Trophoblast cell (in vitro differentiated cells and primary cell): ENCODE measurements around the gene DENND2D.

Experiments
- DNase-seq, 2 donors: peaks; one replicate each; pipeline ENCODE4 v3.0.0-alpha.2; 2016
- H2AFZ ChIP-seq: 2 replicates; pipeline ENCODE4 v1.6.1; 2013; ENCODE audit warnings: low read length, moderate library complexity, mild to moderate bottlenecking; ENCODE audit not compliant: insufficient read depth, poor library complexity
- H2AK5ac ChIP-seq: 2 replicates; pipeline ENCODE4 v1.6.1; 2013; ENCODE audit warnings: mild to moderate bottlenecking, low read length
- H2BK120ac ChIP-seq: 2 replicates; pipeline ENCODE4 v1.6.1; 2013; ENCODE audit warnings: low read length, mild to moderate bottlenecking, moderate library complexity; ENCODE audit not compliant: insufficient read depth, poor library complexity
- H2BK12ac ChIP-seq: 2 replicates; pipeline ENCODE4 v1.6.1; 2013; ENCODE audit warnings: mild to moderate bottlenecking, low read length, moderate library complexity
- H2BK5ac ChIP-seq: 2 replicates; pipeline ENCODE4 v1.6.1; 2013; ENCODE audit warnings: low read length, low read depth, moderate library complexity, mild to moderate bottlenecking; ENCODE audit not compliant: poor library complexity
- H3K14ac ChIP-seq: 2 replicates; pipeline ENCODE4 v1.6.1; 2013; ENCODE audit warnings: mild to moderate bottlenecking, low read length
- H3K18ac ChIP-seq: 2 replicates; pipeline ENCODE4 v1.6.1; 2013; ENCODE audit warnings: mild to moderate bottlenecking, low read length
- H3K23ac ChIP-seq: 2 replicates; pipeline ENCODE4 v1.6.1; 2013; ENCODE audit warnings: low read length
- H3K27ac ChIP-seq: 2 replicates; pipeline ENCODE4 v1.5.1; 2013; ENCODE audit warnings: low read depth, mild to moderate bottlenecking, inconsistent platforms, low read length, moderate library complexity
- H3K27me3 ChIP-seq: 2 replicates; pipeline ENCODE4 v1.6.1; 2013; ENCODE audit warnings: inconsistent platforms, mild to moderate bottlenecking, low read length, moderate library complexity; ENCODE audit not compliant: insufficient read depth
- H3K36me3 ChIP-seq, 2 experiments: 1 replicate in 1 of 2; 2 replicates in 1 of 2; pipeline ENCODE4 v1.6.1; 2013; ENCODE audit warnings: low read length in 2 of 2, mild to moderate bottlenecking in 2 of 2, moderate library complexity in 1 of 2; ENCODE audit not compliant: insufficient read depth in 2 of 2, control insufficient read depth in 1 of 2
- H3K4ac ChIP-seq: 2 replicates; pipeline ENCODE4 v1.6.1; 2013; ENCODE audit warnings: low read depth, mild to moderate bottlenecking, low read length, moderate library complexity
- H3K4me1 ChIP-seq, 2 experiments: 1 replicate in 1 of 2; 2 replicates in 1 of 2; pipeline ENCODE4 v1.6.1; 2013; ENCODE audit warnings: low read length in 2 of 2, mild to moderate bottlenecking in 2 of 2, moderate library complexity in 1 of 2; ENCODE audit not compliant: insufficient read depth in 2 of 2, control insufficient read depth in 1 of 2
- H3K4me2 ChIP-seq: 2 replicates; pipeline ENCODE4 v1.6.1; 2013; ENCODE audit warnings: inconsistent platforms, mild to moderate bottlenecking, low read length, moderate library complexity
- H3K4me3 ChIP-seq: 2 replicates; pipeline ENCODE4 v1.5.1; 2013; ENCODE audit warnings: mild to moderate bottlenecking, low read depth, low read length, inconsistent platforms
- H3K79me1 ChIP-seq: one replicate; pipeline ENCODE4 v1.6.1; 2013; ENCODE audit warnings: low read length
- H3K79me2 ChIP-seq: 2 replicates; pipeline ENCODE4 v1.6.1; 2013; ENCODE audit warnings: low read length, mild to moderate bottlenecking; ENCODE audit not compliant: control insufficient read depth, insufficient read depth, poor library complexity
- H3K9ac ChIP-seq: 2 replicates; pipeline ENCODE4 v1.6.1; 2013; ENCODE audit warnings: mild to moderate bottlenecking, low read length
- H3K9me3 ChIP-seq: 2 replicates; pipeline ENCODE4 v1.6.1; 2013; ENCODE audit warnings: low read depth, mild to moderate bottlenecking, control low read depth, inconsistent platforms, low read length; ENCODE audit not compliant: insufficient read depth
- H4K12ac ChIP-seq: 2 replicates; pipeline ENCODE4 v1.6.1; 2013; ENCODE audit warnings: low read depth, mild to moderate bottlenecking, low read length, moderate library complexity
- H4K8ac ChIP-seq: 2 replicates; pipeline ENCODE4 v1.6.1; 2013; ENCODE audit warnings: low read depth, mild to moderate bottlenecking, low read length, moderate library complexity
- H4K91ac ChIP-seq: one replicate; pipeline ENCODE4 v1.6.1; 2013; ENCODE audit warnings: low read depth, mild to moderate bottlenecking, low read length, moderate library complexity
- WGBS: extraction: QIAGEN DNeasy Blood & Tissue Kit; methylation state at CpG from one replicate; pipeline ENCODE4 v1.1.7; 2013; ENCODE audit warnings: missing lambda C conversion rate; ENCODE audit not compliant: insufficient read length, insufficient coverage; ENCODE audit errors: extremely low coverage; 5-methylcytosine and 5-hydroxymethylcytosine counted together

Gene DENND2D

GRCh38 chr1:111204201-111204982, 3.9 kb upstream of the DENND2D start:
- no CpG with 5 or more reads among the region's 61 CpGs for WGBS
- Histone ChIP-seq H4K8ac (peak overlapping the region; percentile 17), H3K36me3 (no peaks in the 10 kb centered on the region), H3K79me1 (peaks cover 38% of the 10 kb centered on the region), H3K27ac (no peak overlapping the region), H3K18ac (peak overlapping the region; percentile 38), H3K9me3 (no peaks in the 10 kb centered on the region), H3K4ac (peak overlapping the region; percentile 41), H3K4me3 (no peak overlapping the region), H2BK120ac (peak overlapping the region; percentile 70), H3K9ac (no peak overlapping the region), H3K14ac (peak overlapping the region; percentile 59), H2AK5ac (peak overlapping the region; percentile 71), H2BK5ac (peak overlapping the region; percentile 0), H4K12ac (no peak overlapping the region), H3K4me2 (peak overlapping the region; percentile 43), H3K23ac (no peak overlapping the region), H3K79me2 (peaks cover 2% of the 10 kb centered on the region), H2BK12ac (peak overlapping the region; percentile 85), H3K27me3 (no peaks in the 10 kb centered on the region), H2AFZ (no peak overlapping the region), H4K91ac (peak overlapping the region; percentile 84), H3K4me1 (peaks cover 17 to 26% of the 10 kb centered on the region in 2 experiments)
- no peak for DNase-seq

GRCh38 chr1:111203681-111204200, 3.3 kb upstream of the DENND2D start:
- H2BK5ac ChIP-seq: peak overlapping the region; percentile 54
- H2AFZ ChIP-seq: peak overlapping the region; percentile 25
- H4K8ac ChIP-seq: peak overlapping the region; percentile 64
- H3K79me2 ChIP-seq: peaks cover 2% of the 10 kb centered on the region
- peak overlapping the region; percentile 93 for H2AK5ac ChIP-seq
- no CpG with 5 or more reads among the region's 41 CpGs for WGBS
- peak overlapping the region; percentile 46 for H3K27ac ChIP-seq
- H3K4ac ChIP-seq: peak overlapping the region; percentile 41
- H3K9me3 ChIP-seq: no peaks in the 10 kb centered on the region
- H3K14ac ChIP-seq: peak overlapping the region; percentile 60
- peaks cover 42% of the 10 kb centered on the region for H3K79me1 ChIP-seq
- no peak for DNase-seq
- peak overlapping the region; percentile 92 for H4K91ac ChIP-seq
- H3K36me3 ChIP-seq: no peaks in the 10 kb centered on the region
- H2BK12ac ChIP-seq: peak overlapping the region; percentile 95
- H2BK120ac ChIP-seq: peak overlapping the region; percentile 88
- H3K9ac ChIP-seq: no peak overlapping the region
- H3K4me3 ChIP-seq: no peak overlapping the region
- H3K4me1 ChIP-seq: peaks cover 19 to 29% of the 10 kb centered on the region in 2 experiments
- peak overlapping the region; percentile 43 for H3K4me2 ChIP-seq
- no peak overlapping the region for H3K23ac ChIP-seq
- no peaks in the 10 kb centered on the region for H3K27me3 ChIP-seq
- H4K12ac ChIP-seq: no peak overlapping the region
- H3K18ac ChIP-seq: peak overlapping the region; percentile 72

- peak overlapping the region; percentile 95 for H2BK12ac ChIP-seq
- H4K8ac ChIP-seq: peak overlapping the region; percentile 64
- H4K12ac ChIP-seq: no peak overlapping the region
- peak overlapping the region; percentile 19 for H2AFZ ChIP-seq
- H3K4me1 ChIP-seq: peaks cover 19 to 29% of the 10 kb centered on the region in 2 experiments
- peak in 1 of 2 donors; percentile 20 for DNase-seq
- peak overlapping the region; percentile 93 for H2BK120ac ChIP-seq
- H3K23ac ChIP-seq: no peak overlapping the region
- H4K91ac ChIP-seq: peak overlapping the region; percentile 93
- no peaks in the 10 kb centered on the region for H3K36me3 ChIP-seq
- H3K4me2 ChIP-seq: peak overlapping the region; percentile 43
- H3K4ac ChIP-seq: no peak overlapping the region
- peak overlapping the region; percentile 62 for H3K27ac ChIP-seq
- H3K79me2 ChIP-seq: peaks cover 2% of the 10 kb centered on the region
- H3K27me3 ChIP-seq: no peaks in the 10 kb centered on the region
- H3K14ac ChIP-seq: peak overlapping the region; percentile 68
- no peaks in the 10 kb centered on the region for H3K9me3 ChIP-seq
- H3K4me3 ChIP-seq: no peak overlapping the region
- peak overlapping the region; percentile 89 for H2BK5ac ChIP-seq
- no CpG with 5 or more reads among the region's 4 CpGs for WGBS
- no peak overlapping the region for H3K9ac ChIP-seq
- peaks cover 42% of the 10 kb centered on the region for H3K79me1 ChIP-seq
- H2AK5ac ChIP-seq: peak overlapping the region; percentile 81
- H3K18ac ChIP-seq: peak overlapping the region; percentile 77
Observed at GRCh38 chr1:111202707-111203623, 2.5 kb upstream of the DENND2D start.

GRCh38 chr1:111202366-111202706, 1.9 kb upstream of the DENND2D start:
- no peak overlapping the region for H4K12ac ChIP-seq
- peak overlapping the region; percentile 62 for H3K27ac ChIP-seq
- peak overlapping the region; percentile 93 for H4K91ac ChIP-seq
- peak overlapping the region; percentile 81 for H2AK5ac ChIP-seq
- H3K27me3 ChIP-seq: no peaks in the 10 kb centered on the region
- peak overlapping the region; percentile 37 for H2BK12ac ChIP-seq
- no peak overlapping the region for H3K4me2 ChIP-seq
- H3K79me1 ChIP-seq: peaks cover 42% of the 10 kb centered on the region
- peak overlapping the region; percentile 89 for H2BK5ac ChIP-seq
- H3K36me3 ChIP-seq: no peaks in the 10 kb centered on the region
- peak overlapping the region; percentile 68 for H3K14ac ChIP-seq
- DNase-seq: peak; percentile 65 to 85
- no peaks in the 10 kb centered on the region for H3K9me3 ChIP-seq
- H3K4me3 ChIP-seq: no peak overlapping the region
- peaks cover 19 to 30% of the 10 kb centered on the region in 2 experiments for H3K4me1 ChIP-seq
- peak overlapping the region; percentile 93 for H2BK120ac ChIP-seq
- H4K8ac ChIP-seq: peak overlapping the region; percentile 64
- no peak overlapping the region for H3K4ac ChIP-seq
- peak overlapping the region; percentile 19 for H2AFZ ChIP-seq
- H3K18ac ChIP-seq: peak overlapping the region; percentile 77
- H3K23ac ChIP-seq: no peak overlapping the region
- H3K79me2 ChIP-seq: peaks cover 2% of the 10 kb centered on the region
- no peak overlapping the region for H3K9ac ChIP-seq
- no CpG with 5 or more reads among the region's 1 CpG for WGBS
